Measurements from ENCODE around the gene ELOVL7.

GRCh38 chr5:60852940-60853339 is 8.9 kb upstream of the ELOVL7 start:
- TF ChIP-seq CTCF (conservative IDR thresholded peaks at IDR 0.05; ENCODE audit: low read depth, low read length) (no peak), EZH2 (IDR thresholded peaks at IDR 0.05; ENCODE audit: low read length, unreplicated experiment) (no peak), EZH2phosphoT487 (IDR thresholded peaks at IDR 0.05; ENCODE audit: borderline replicate concordance, low read length) (no peak)

All from PC-3 (cell line).